Stimulated activated CD8-positive, alpha-beta memory T cell treated with anti-CD3 and anti-CD28 coated beads, Interleukin-12 subunit alpha, Interleukin-12 subunit beta, amount 100 ng/mL, for 4 hours (primary cell): ENCODE measurements around the gene F5.
A peak's percentile ranks its signal among the peaks of the same experiment; 100 is the strongest.
"Not testable (repeated sequence)": the region's sequence is repeated elsewhere in the genome, so short reads cannot be mapped to it uniquely, and the experiment has no call there.

Experiments
- DNase-seq: peaks from one replicate; pipeline ENCODE4 v3.0.0-alpha.2; 2020; ENCODE audit warnings: low read depth

The F5 gene

DNA sequence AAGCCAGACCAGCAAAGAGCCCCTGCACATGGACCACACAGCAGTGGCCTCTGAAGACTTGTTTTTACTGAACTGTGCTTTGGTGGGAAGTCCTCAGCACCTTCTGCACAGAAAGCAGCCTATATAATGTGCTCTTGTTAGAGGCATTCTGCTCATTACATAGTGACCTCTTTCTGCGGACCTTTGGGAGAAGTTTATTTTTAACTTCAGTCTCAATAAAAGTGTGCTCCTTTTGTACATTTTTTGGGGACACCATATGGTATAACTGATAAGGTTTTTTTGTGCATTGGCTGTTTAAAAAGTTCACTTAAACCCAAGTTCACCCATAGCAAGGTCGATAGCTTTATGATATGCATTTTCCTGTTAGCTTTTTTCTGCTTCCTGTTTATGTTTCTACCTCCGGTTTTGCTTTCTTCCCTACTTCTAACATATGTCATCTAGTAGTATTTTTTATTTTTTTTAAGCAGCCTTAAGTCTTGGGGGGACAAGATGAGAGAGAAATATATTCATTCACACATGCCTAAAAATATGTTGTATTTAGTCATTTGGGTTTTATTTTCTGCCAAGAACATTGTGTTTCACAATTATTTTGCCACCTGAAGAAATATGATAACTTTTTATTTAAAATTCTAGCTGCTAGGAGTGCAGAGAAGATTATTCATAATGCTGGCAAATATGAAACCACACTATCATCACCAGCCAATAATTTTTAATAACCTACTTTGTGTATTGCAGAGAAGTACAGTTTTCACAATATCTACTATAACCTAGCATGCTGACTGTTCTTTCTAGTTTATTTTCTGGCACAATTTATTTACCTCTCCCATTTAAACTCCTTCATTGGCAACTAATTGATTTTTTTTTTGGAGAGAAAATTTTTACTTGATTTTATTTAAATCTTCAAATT is 77.6 kb downstream of the F5 start:
- DNase-seq: no peak

DNA sequence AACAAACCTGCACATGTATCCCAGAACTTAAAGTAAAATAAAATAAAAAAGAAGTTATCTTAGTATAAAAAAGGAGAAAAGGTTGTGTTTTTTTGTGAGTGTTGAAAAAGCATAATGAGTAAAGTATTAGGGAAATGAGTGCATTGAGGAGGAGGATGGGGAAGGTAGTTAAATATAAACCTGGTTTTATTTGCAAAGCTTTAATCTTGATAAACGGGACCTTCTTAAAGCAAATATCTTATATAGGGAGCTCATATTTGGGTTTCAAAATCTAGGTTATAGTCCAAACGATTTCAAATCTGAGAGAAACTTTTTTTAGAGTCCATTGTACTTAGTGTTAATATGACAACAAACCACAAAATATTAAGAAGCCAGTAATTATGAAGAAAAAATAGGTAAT is 78.9 kb downstream of the F5 start:
- DNase-seq: no peak

DNA sequence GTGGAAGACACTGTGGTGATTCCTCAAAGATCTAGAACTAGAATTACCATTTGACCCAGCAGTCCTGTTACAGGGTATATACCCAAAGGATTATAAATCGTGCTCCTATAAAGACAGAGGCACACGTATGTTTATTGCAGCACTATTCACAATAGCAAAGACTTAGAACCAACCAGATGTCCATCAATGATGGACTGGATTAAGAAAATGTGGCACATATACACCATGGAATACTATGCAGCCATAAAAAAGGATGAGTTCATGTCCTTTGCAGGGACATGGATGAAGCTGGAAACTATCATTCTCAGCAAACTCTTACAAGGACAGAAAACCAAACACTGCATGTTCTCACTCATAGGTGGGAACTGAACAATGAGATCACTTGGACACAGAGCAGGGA is 82.7 kb downstream of the F5 start:
- DNase-seq: not testable (repeated sequence)

DNA sequence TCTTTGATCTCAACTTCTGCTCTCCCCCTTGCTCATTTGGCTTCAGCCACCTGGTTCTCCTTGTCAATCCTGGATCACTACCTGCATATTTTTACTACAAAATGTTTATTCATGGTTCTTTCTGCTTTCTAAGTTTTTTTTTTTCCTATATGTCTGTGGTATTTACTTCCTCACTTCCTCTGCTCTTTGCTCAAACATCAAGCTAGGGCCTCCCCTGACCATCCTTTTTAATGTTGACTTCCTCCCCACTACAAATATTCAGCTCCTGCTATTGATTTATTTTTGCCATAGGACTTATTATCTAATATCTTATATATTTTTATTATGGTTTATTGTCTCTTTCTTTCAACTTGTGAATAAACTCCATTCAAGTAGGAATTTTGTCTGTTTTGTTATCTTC is 86.5 kb downstream of the F5 start:
- no peak for DNase-seq

DNA sequence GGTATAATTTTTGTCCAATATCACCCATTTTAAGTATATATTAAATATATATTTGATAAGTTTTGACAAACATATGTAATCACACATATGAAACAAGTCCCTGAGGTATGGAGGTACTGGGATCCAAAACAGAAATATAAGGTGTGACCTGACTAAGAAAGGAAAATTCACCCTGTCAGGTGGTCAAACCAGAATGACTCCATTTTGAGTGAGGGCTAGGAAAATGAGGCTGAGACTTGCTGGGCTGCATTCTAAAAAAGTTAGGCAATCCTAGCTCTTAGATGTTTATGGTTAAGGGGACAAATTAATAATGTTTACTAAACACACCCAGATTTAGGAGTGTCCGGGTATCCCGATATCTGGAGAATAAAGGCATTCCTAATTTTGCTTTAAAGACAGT is 89.0 kb downstream of the F5 start:
- no peak for DNase-seq

DNA sequence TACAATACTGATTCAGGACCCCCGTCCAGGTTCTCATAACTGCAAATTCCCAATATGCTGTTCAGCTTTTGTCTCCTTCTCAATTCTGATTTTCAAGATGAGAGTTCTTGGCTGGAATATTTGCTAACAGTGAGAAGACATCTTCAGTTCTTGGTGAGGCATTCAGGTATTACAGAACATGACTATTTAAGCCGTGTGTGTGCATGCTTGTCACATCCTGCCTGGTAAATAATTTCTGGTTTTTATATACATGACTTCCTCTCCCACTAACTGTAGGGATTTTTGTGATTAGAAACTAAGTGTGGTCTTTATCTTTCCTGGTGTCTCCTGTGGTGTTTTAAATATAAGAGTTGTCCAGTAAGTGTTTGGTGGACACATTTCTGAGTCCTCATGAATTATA is 90.4 kb downstream of the F5 start:
- DNase-seq: no peak

DNA sequence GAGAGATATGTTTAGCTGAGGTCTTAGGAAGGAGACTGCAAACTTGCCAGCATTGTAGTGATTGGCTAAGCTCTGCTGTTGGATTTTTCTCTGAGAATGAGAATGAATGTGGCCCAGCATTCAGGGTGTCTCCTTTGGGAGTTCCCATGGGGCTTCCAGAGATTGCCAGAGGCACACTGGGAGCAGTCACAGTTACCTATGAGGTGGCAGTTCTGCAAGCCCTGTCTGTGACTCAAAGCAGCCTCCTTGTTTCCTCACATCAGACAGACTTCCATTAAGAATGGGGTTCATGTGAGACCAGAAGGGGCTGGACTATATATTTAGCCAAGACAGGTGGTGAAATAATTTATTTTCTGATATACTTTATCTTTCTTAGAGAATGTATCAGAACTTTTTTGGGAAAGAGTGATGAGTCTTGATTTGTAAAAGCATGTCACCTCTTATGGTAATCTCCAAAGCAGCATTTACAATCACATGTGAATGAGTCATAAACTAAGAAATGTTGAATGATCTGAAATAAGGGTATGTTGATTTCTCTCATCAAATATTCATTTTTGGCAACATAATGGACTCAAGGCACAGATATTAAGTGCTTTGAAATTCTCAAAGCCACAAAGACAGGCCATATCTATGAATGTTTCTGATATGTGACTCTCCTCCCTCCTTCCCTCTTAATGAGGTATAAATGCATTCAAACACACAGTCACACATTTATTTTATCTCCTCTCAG is 91.1 kb downstream of the F5 start:
- no peak for DNase-seq

DNA sequence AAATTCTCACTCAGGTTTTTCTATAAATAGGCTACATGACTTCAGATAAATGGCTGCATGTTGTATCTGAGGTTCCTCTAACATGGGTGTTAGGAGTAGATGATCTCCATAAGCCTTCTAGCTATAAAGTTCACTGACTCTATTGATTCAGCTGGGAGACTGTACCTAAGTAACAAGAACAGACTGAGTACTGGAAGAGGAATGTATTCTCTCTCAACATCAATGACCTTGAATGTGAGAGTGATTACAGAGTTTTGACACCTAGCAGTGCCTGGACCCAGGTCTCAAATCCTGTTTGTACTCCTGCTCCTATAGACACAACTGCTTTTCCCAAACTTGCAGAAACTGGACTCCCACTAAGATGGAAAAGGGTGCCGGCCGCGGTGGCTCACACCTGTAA is 91.9 kb downstream of the F5 start:
- DNase-seq: no peak

DNA sequence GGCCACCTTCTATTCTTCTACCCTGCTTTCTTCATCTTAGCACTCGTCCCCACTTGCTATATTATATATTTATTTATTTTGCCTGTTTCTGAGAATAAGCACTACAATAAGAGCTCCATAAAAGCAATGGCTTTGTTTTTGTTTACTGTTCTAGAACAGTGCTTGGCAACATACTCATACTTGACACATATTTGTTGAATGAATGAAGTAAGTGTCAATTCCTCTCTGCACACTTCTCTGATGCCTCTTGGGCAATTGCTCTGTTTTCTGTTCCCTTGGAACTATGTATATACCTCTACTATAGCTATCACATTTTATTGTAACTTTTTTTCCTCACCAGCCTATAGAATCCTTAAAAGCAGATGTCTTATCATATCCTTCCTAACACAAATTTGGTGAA is 93.0 kb downstream of the F5 start:
- no peak for DNase-seq

DNA sequence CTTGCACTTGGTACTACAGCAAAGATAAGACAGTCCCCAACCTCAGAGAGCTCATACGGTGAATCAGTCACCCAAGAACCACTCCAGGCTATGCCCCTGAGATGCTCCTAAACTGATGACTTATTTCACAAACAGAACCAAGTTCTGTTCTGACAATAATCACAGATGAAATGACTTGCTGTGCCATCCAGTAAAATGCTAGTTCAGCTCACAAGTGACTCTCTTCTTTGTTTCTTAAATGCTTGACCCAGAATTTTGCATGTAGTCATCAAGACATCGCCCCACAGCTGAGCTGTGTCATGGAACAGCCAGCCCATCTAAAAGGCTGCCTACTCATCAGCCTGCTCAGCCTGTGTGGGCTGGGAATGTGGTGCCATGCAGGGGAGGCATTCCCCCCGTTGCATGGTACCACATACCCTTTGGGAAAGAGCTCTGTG is 94.4 kb downstream of the F5 start:
- DNase-seq: no peak

DNA sequence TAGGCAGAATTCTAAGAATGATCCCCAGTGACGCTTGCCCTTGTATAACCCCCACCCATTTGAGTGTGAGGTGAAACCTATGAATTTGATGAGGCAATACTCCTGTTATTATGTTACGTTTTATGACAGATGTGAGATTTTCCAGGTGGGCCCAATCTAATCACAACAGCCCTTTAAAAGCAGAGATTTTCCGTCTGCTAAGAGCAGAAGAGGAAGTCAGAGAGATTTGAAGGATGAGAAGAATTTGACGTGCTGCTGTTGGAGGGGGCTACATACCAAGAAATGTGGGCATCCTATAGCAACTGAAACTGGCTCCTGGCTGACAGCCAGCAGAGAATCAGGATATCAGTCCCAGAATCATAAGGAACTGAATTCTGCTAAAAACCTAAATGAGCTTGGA is 98.1 kb downstream of the F5 start:
- DNase-seq: no peak

DNA sequence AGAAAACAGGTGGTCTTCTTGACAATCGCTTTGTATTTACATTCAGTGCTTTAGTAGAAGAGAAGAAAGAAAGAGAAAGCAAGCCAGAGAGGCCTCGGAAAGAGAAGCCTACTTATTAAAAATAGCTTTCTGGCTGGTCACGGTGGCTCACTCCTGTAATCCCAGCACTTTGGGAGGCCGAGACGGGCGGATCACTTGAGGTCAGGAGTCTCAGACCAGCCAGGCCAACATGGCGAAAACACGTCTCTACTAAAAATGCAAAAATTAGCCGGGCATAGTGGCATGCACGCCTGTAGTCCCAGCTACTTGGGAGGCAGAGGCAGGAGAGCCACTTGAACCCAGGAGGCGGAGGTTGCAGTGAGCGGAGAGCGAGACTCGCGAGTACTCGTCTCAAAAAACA is 98.7 kb downstream of the F5 start:
- DNase-seq: no peak

DNA sequence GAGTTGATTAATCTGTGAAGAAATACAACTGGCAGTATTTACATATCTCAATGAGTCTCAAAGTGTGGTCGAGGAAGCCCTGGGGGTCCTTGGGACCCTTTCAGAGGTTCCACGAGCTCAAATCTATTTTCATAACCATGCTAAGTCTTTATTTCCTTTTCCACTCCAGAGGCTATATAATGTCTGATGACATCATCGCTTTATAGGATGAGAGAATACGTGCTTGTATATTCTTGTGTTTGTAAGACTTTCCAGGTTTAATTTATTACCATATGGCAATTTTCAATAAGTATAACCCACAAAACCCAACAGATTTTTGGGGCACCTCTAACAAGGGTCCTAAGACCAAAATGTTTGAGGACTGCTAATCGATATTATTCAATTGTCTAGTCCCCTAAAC is 99.1 kb downstream of the F5 start:
- DNase-seq: no peak

DNA sequence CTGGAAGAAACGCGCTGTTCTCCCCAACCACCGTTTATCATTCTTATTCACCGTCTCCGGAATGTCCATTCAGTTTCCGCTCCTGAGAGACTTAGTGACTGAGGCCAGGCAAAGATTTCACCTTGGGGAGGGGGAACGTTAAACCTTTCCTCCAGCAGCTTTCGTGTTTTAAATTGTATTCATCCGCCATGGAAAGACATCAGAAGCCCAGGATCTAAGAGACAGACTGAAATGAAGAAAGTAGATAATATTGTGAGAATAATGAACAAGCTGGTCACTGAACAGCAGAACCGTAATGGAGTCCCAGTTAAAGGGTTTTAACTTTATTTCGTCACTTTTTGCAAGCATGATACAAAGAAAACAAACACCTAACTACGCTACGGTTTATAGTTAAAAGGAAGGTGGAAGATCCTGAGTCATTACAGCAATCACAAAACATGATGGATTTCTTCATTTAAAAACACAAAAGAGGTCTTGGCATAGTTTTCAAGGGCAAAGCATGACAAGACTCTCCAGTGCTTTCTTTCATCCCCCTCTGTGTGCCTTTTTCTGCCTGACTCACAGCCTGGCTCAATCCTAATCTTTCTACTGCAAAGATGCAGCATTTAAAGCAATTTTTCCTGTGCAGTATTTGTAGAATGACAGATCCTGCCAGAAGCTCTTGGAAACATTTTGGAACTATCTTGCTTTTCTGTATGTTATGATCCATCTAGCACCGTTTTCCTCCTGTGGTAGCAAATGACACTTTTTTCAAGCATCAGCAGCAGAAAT is 99.8 kb downstream of the F5 start:
- no peak for DNase-seq

DNA sequence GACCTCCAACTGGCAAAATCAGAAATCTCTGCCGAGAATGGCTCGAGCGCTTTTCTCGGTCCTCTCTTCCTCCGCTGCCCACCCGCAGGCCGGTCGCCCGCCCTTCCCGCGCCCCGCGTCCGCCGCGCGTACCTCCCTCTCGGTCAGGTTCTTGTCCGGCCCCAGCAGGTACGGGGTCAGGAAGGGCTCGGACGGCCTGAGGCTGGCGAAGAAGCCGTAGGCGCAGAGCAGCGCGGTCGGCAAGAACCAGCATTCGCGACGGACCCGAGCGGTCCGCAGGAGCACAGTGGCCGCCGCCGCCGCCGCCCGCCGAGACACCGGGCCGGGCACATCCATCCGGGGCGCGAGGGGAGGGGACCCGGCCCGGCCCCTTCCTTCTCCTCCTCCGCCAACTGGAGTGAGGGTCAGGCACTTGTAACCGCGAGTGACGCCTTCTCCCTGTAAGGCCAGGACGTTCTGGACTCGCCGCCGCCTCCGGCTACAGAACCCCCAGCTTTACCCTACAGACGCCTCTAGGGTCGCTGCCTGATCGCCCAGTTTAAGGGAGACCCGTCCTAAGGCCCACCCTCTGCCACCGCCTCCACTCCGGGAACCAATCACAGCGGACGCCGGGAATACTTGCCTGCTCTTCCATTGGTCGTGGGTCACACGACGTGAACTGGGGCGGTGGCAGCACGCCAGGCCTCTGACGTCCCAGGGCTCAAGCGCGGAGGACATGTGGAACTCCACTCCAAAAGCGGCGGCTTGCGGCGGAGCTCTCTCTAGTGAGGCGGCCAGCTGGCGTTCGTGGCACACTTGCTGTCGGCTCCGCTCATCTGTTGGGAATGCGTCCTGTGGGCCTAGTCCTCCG is 100.6 kb downstream of the F5 start, which contains the start of gene SLC19A2:
TSS of gene SLC19A2 (minus strand) at position 514 of the 850 bp plus-strand sequence. CDS start at position 336, 178 bp downstream.
- peak; percentile 86 for DNase-seq

DNA sequence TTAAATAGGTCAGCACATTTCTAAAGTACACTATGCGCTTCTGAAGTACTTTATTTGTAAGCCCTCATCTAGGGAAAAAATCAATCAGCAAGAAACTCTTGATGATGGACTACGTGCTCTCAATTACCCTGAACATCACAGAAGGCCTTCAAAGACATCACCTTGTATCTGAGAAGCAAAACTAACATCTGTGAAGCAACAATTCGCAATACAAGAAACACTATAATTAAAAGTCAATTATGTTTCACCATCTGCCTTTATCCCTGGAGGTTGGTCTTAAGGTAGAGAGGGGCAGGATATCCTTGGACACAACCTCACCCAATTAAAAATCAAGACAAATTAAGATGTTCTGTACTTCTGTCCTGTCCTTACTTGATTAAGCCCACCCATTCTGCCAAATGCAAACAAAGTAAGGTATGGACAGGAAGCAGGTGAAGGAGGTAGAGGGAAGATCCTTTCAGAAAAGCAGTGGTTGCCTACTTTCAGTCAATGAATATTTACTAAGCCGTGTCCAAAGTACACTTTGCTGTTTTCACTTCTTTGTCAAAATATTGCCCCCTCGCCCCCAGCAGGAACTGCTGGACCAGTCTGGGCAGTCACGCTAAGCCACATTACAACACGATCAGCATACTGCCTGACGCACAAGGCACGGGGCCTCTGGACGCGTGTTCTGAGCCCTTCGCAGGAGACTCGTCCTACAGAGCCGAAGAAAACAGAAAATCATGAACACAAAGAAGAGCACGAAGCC is 101.4 kb downstream of the F5 start:
- DNase-seq: peak; percentile 18

DNA sequence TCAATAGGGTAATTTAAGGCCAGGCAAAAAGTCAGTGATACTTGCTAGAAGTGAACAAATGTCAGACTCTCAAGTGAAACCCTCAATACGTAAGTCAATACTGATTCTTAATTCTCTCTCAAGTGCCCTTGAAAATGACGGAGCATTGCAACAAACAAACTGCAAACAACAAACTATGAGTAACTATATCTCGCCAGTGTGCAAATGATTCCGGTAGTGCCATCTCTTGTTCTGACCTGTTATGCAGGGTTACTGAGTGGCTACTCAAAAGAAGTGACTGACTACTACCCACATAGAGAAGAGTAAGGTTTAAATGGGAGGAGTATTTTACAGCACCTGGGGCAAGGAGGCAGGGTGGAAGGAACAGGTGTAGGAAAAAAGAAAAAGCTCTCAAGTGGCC is 102.2 kb downstream of the F5 start:
- DNase-seq: no peak

DNA sequence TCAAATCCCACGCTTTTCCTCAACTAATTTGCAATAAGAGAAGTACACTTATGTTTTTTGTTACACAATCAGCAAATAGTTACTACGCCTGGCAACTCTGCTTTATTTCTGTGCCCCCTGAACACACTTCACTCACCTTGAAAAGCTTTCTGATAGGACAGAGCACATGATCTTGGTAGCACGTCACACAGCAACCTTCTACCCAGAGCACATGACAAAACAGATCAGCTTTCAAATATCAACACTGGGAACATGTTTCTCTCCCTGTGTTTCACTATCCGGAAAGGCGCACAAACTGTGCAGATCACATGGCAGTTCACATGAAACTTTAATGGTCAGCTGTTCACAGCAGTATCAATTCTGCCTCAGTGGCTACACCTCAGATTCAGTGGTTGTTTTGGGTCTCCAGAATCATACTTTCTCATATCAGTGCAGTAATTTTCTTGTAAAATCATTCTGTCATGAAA is 102.7 kb downstream of the F5 start:
- DNase-seq: no peak

DNA sequence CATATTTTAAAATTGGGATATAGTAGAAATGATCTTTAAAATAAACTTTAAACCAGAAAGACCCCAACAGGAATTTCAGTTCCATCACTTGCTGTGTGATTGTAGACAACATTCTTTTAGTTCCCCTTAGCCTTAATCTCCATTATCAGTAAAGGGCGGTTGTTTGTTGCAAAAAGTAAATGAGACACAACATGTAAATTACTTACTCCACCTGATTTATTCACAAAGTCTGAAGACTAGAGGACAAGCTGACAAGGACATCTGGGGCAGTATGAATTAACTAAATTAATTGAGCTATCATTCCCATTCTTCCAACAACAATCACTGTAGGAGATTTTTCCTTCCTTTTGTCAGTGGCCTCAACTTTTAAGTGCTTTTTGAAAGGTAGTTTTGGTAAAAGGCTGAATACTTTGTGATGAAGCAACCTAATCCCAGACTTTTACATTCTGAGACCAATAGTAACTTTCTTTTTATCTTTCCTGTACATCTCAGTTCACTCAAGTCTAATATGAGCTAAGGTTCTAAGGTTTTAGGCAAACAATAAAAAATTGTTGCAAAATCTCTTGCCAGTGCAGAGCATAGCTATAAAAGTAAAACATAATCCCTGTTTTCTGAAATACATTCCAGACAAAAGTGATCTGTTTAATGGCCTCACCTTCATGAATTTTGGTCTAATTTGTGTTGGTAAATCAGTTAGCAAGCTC is 106.8 kb downstream of the F5 start:
- DNase-seq: no peak

DNA sequence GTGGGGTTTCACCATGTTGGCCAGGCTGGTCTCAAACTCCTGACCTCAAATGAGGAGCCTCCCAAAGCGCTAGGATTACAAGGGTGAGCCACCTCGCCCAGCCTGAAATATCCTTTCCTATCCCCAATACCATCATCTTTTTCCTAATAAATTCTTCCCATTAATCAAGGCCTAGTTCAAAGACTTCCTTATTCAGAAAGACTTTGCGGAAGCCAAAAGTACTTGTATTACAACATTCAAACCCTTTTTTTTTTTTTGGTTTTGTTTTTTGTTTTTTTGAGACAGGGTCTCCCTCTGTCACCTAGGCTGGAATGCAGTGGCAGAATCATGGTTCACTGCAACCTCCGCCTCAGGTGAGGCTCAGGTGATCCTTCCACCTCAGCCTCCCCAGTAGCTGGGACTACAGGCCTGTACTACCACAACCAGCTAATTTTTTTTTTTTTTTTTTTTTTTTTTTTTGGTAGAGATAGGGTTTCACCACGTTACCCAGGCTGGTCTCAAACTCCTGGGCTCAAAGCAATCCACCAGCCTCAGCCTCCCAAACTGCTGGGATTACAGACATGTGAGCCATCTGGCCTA is 108.1 kb downstream of the F5 start:
- DNase-seq: no peak
